Right kidney (tissue), 9 donors: ENCODE results near the gene CHCHD3.

ENCODE experiments used
- DNase-seq: peaks from one replicate; pipeline ENCODE4 v3.0.0-alpha.2; 2016
- long read RNA-seq, 8 donors: transcript quantifications; one replicate each; lab custom pipeline, GENCODE V29; 2026

Gene CHCHD3
- long read RNA-seq, donor 1, transcript CHCHD3-201 (8 exons, 1,598 nt): major isoform, 37 of 61 reads
- long read RNA-seq, donor 1, partial matches to known transcripts: 19 of 61 reads
- long read RNA-seq, donor 1, other reads (novel, unspliced or antisense): 5 of 61 reads
- long read RNA-seq, donor 2, transcript CHCHD3-201 (8 exons, 1,598 nt): major isoform, 23 of 23 reads
- long read RNA-seq, donor 2, partial matches to known transcripts: 0 of 23 reads
- long read RNA-seq, donor 2, other reads (novel, unspliced or antisense): 0 of 23 reads
- long read RNA-seq, donor 3, transcript CHCHD3-201 (8 exons, 1,598 nt): major isoform, 10 of 10 reads
- long read RNA-seq, donor 3, partial matches to known transcripts: 0 of 10 reads
- long read RNA-seq, donor 3, other reads (novel, unspliced or antisense): 0 of 10 reads
- long read RNA-seq, donor 4, transcript CHCHD3-201 (8 exons, 1,598 nt): major isoform, 30 of 53 reads
- long read RNA-seq, donor 4, partial matches to known transcripts: 23 of 53 reads
- long read RNA-seq, donor 4, other reads (novel, unspliced or antisense): 0 of 53 reads
- long read RNA-seq, donor 5, transcript CHCHD3-201 (8 exons, 1,598 nt): major isoform, 44 of 63 reads
- long read RNA-seq, donor 5, partial matches to known transcripts: 19 of 63 reads
- long read RNA-seq, donor 5, other reads (novel, unspliced or antisense): 0 of 63 reads
- long read RNA-seq, donor 6, transcript CHCHD3-201 (8 exons, 1,598 nt): major isoform, 23 of 46 reads
- long read RNA-seq, donor 6, partial matches to known transcripts: 23 of 46 reads
- long read RNA-seq, donor 6, other reads (novel, unspliced or antisense): 0 of 46 reads
- long read RNA-seq, donor 7, transcript CHCHD3-201 (8 exons, 1,598 nt): major isoform, 46 of 136 reads
- long read RNA-seq, donor 7, partial matches to known transcripts: 90 of 136 reads
- long read RNA-seq, donor 7, other reads (novel, unspliced or antisense): 0 of 136 reads
- long read RNA-seq, donor 8, transcript CHCHD3-201 (8 exons, 1,598 nt): major isoform, 25 of 38 reads
- long read RNA-seq, donor 8, partial matches to known transcripts: 13 of 38 reads
- long read RNA-seq, donor 8, other reads (novel, unspliced or antisense): 0 of 38 reads

DNA sequence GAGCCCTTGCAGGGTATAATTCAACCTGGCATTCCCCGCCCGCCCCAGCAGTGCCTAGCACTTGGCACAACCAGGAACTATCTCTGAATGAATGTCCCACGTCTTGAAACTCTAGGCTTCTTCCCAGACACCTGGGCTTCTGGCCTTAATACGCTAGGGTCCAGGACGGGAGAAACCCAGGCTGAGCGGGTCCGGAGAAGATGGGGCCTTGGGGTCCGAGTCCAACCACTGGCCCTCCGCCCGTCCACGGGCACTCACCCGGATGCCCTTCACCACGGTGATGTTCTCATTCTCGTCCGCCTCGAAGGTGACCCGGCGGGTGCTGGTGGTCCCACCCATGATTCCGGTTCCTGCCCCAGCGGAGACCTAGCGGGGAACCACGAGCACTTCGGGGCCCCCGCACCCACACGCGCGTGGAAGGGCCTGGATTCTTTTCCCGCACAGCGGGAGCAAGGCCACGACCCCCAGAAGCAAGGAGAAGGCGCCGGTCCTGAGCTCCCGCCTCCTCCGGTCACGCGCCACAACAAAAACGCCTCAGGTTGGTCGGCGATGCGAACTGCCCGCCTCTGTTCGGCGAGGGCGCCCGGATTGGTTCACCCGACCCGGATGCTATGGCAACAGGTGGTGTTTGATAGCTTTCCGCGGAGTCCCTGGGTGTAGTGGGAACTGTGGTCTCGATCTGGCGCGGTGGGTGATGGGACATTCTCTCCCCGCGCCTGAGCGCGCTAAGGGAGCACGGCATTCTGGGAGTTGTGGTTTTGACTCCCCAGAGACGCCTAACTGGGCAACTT, at the start of gene CHCHD3:
Gene CHCHD3, minus strand, starts transcription at position 492 of the 791 bp plus-strand sequence. Its CDS starts 153 bp downstream, at position 339.
- peak; percentile 84 for DNase-seq

GRCh38 chr7:133130166-133130565, 48.3 kb upstream of the CHCHD3 start:
- no peak for DNase-seq

GRCh38 chr7:133126422-133126821, 44.5 kb upstream of the CHCHD3 start:
- no peak for DNase-seq

DNA sequence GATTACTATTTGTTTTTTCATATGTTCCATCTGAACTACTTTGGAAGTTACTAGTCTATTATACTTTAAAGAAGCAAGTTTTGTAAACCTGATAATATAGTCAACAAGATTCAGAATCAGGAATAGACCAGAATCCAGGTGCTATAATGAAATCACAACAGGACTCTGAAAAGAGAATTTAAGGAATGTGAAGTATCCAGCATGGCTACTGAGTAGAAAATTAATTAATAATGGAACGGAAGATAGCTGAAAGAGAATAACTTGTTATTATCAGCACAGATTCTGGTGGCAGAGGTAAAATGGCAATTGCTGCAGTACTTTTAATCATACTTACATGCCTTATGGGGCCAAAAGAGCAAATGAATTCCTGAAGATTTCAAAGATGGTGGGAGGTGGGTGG, 43.1 kb upstream of the CHCHD3 start:
- DNase-seq: no peak

DNA sequence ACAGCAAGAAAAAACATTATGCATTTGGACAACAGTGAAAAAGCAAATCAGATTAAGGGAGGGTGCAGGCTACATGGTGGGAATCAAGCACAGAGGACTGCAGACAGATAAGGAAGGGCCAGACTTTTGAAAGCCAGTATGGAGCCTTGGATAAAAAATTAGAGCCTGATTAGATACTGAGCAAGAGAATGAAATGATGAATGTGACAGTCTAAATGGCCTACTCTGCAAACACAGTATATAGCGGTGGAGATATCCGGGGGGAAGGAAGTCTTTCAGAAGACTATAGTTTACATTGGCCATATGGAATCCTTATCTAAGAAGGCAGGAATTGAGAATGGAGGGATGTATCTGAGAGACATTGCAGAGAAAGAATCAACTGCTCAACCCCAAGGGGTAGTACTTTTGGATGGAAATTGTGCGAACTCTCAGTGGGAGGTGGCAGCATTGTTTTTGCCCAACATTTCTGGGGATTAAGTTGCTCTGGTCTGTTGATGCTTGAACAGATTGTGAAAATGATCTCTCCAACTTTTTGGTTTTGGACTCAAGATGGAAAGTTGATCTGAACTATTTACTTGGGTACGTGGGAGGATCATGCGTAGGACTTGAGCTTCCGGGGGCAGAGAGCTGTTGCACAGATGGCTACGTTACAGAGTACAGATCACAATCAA, 39.4 kb upstream of the CHCHD3 start:
- DNase-seq: no peak

DNA sequence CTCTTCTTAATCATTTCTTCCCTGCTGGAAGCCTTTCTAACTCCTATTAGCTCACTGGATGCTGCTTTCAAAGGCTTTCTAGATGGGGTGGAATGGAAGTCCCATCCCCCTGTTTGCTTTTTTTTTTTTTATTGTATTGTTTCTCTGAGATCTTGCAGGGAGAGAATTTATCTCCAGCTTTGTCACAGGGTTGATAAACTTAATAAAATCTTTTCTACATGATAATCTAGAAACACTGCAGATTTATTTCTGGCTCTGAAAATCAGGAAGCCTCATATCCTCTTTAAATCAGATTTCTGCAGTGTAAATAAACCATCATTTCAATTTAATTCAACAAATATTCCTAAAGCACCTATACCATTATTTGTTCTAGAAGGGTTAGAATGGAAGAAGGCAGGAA, 37.2 kb upstream of the CHCHD3 start:
- DNase-seq: no peak

- DNase-seq: no peak
These were observed 36.4 kb upstream of the CHCHD3 start for GRCh38 chr7:133118261-133118660.

GRCh38 chr7:133117452-133117851, 35.6 kb upstream of the CHCHD3 start:
- DNase-seq: no peak

DNA sequence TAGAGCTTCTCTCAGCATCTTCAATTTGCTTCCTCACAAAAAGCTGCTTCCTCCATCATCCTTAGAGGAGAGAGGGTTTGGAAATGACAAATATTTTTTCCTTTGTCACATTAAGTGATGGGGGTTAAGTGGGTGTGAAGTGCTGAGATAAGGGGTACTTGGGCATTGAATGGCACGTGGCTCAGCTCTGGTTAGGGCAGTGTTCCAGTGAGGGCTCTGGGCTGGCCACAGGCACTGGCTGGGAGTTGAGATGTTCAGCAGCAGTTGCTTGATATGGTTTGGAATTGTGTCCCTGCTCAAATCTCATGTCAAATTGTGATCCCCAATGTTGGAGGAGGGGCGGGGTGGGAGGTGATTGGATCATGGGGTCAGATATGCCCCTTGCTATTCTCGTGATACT, 33.7 kb upstream of the CHCHD3 start:
- no peak for DNase-seq

DNA sequence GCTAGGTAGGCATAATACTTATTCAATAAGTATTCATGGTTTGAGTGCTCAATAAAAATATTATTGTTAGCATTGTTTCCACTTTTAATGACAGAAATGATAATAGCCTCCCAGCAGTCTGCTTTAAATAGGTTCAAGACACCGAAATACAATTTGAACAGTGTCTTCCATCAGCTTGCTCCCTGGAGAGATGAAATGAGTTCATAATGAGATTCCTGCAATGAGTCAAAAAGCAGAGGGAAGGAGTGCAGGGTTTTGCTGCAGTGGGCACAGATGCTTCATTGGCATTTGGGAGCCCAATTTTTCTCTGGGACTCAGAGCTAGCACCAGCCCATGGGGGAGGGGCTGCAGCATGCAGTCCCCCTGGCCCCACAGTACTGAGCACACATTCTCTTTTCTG, 32.6 kb upstream of the CHCHD3 start:
- DNase-seq: no peak

DNA sequence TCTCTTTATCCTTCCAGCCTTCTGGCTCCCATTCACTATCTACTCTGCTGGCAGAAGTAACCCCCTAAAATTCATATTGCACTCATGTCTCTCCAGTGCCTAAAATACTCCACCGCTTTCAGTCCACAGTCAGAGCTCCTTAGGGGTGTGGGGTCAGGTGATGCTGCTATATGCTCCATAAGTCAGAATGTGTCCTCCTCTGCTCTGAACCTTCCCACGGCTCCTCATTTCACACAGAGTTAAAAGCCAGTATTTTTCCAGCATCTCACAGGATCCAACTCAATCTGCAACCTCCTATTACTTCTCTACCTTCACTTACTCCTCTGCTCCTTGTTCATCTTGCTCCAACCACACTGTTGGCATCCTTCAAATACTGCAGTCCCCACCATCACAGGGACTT, 31.1 kb upstream of the CHCHD3 start:
- no peak for DNase-seq

- DNase-seq: no peak
These were observed 30.4 kb upstream of the CHCHD3 start for GRCh38 chr7:133112335-133112734.

DNA sequence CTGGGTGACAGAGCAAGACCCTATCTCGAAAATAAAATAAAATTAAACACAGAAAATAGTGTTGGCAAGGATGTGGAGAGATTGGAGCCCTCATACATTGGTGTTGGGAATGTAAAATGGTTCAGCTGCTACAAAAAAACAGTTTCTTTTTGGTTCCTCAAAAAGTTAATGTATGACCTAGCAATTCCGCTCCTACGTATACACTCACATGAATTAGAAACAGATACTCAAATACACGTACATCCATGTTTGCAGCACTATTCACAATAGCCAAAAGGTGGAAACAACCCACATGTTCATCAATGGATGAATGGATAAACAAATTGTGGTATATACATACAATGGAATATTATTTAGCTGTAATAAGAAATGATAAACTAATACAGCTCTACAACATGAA, 28.4 kb upstream of the CHCHD3 start:
- DNase-seq: no peak

- no peak for DNase-seq
These were observed 27.9 kb upstream of the CHCHD3 start for GRCh38 chr7:133109816-133110215.

DNA sequence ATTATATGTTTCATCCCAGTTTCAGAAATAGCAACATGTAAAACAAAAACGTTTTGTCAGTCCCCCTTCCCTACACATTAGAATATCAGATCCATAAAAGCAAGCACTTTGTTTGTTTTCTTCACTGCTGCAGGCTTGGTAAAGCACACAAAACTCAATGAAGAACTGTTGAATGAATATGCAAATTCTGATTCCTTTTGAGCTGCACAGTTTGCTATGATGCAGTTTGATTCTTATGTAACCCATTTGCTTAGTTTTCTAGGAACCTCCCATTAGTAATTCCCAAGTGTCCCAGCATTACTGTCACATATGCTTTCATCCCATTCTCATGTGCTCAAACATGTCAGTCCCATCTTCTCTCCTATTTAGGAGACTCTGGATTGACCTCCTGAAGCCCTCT, 26.1 kb upstream of the CHCHD3 start:
- DNase-seq: no peak

DNA sequence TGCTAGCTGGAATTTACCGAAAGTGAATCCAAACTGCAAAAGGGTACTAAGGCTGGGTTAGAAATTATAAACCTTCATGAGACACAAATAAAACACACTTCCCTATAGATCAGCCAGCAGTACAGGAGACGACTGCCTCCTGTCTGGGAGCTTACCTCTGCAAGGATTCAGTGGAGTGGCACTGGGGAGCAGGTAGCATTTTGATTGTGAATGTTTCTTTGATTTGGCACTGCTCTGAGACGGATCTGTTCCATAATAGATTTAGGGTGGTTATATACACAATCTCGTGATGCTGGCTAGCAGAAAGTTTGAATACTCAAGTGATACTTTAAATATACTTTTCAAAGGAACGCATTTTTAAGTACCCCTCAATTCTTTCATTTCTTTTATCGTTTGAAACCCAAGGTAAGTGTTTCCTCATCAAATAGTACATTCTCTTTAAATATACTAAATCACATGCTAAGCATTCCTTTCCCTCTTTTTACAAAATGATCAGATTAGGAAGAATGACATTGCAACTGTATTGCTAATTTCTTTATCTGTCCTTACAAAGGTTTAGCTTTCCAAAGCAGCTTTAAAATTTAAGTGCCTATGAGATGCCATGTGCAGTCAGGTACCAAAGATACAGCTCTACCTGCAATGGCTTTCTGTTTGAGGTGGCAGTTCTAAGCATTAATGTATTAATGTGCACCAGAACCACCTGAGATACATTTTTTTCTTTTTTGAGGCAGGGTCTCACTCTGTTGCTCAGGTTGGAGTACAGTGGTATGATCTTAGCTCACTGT, 20.6 kb upstream of the CHCHD3 start:
- no peak for DNase-seq

DNA sequence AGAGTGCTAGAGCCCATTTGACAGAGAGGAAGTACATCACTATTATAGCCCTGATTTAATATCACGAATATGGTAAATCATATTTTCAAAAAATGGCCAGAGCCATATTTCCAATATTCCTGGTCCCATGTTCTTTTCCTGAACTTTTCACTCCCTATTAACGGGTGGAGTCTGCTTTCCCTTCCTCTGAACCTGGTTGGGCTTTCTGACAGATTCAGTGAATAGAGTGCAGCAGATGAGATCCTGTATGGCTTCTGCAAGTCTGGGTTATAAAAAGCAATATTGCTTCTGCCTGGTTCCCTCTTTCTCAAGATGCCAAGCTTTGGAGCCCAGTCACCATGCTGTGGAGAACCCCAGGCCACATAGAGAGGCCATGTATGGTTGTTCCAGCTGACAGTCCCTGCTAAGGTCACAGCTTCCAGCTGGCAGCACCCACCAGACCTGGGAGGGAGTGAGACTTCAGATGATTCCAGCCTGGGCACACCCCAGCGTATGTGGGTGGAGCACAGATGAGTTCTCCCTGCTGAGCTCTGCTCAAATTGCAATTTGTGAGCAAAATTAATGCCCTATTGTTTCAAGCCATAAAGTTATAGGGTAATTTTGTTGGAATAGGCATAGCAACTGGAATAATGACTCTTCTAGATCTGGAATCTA, 17.9 kb upstream of the CHCHD3 start:
- DNase-seq: no peak

GRCh38 chr7:133095119-133095671, 13.3 kb upstream of the CHCHD3 start:
- no peak for DNase-seq

GRCh38 chr7:133091943-133092464, 10.1 kb upstream of the CHCHD3 start:
- no peak for DNase-seq

GRCh38 chr7:133082390-133082766, 488 bp upstream of the CHCHD3 start:
- DNase-seq: no peak
